NCI-H1694 treated with DMSO at 0.1 percent for 48 hours (cell line): ENCODE results near the gene WNT16.
"Not testable (repeated sequence)": the region's sequence is repeated elsewhere in the genome, so short reads cannot be mapped to it uniquely, and the experiment has no call there.

Experiments
- DNase-seq: peaks from one replicate; lab custom pipeline; 2025; lab: John Stamatoyannopoulos, UW

WNT16 gene

GRCh38 chr7:121328508-121329190, at the start of gene WNT16:
WNT16 (plus strand) TSS chr7:121329000; CDS start chr7:121329293, 293 bp downstream.
- no peak for DNase-seq

GRCh38 chr7:121279060-121279620, 49.7 kb upstream of the WNT16 start:
- no peak for DNase-seq

GRCh38 chr7:121279822-121280221, 49.0 kb upstream of the WNT16 start:
- DNase-seq: no peak

- DNase-seq: no peak
Observed at GRCh38 chr7:121280656-121281055, 48.1 kb upstream of the WNT16 start.

DNA sequence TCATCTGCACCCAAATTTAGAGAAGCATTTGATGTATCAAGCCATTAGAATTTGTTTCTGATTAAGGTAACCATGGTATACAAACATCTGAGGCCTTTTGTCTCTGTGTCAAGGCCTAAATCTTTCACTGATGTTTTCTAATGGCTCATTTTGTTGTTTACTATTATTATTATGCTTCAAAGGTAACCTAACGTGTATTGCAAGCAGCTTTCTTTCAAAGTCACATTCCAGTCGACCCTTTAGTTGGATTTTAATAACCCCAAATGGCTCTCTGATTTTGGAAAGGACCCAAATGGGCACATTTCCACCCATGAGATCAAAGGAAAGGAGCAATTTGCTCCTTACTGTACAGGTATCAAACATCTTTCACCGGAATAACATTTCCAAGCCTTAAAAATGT, 46.7 kb upstream of the WNT16 start:
- no peak for DNase-seq

- DNase-seq: no peak
Observed at GRCh38 chr7:121285066-121285667, 43.6 kb upstream of the WNT16 start.

GRCh38 chr7:121286186-121286585, 42.6 kb upstream of the WNT16 start:
- DNase-seq: no peak

DNA sequence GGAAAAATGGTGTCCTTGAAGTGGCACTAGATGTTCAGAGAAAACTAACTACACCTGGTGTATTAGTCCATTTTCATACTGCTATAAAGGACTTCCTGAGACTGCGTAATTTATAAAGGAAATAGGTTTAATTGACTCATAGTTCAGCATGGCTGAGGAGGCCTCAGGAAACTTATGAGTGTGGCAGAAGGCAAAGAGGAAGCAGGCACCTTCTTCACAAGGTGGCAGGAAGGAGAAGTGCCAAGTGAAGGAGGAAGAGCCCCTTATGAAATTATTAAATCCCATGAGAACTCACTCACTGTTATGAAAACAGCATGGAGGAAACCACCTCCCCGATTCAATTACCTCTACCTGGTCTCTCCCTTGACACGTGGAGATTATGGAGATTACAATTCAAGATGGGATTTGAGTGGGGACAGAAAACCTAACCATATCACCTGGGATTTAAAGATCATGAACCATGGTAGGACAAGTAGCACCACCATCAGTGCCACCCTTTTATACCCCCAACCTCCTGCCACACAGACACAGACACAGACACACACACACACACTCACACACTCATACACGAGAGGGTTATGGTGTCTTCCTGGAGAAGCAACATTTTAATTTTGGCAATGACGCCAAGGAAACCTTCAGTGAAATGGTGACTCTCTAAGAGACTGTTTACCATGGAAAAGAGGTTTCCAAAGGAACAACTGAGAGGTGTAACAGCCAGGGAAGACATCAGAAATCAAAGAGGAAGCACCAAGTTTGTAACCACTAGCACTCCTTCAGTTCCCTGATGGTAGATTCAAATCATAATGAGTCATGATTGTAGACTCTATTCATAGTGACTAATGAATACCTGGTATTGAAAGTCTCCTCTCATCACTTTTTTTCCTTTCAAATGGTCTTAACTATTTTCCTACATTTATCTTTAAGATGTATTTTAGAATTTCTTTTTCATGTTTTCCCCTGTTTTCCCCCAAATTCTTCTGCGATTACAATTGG, 41.8 kb upstream of the WNT16 start:
- DNase-seq: no peak

DNA sequence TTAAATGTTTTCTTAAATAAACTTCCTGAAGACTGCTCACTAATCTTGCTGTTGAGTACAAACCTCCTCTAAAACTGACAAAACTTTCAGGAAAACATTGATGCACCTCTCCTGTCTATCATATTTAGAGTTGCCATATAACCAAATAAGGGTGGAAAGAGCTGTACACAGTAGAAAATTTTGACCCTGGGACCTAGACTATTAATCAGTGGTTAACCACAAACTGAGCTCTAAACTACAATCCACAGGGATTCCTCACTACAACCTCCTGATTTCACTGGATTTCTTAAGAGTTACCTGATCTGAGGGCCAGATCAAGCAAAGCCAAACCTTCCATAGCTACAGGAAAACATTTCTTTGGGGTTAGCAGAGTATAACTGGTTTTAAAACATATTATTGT, 39.9 kb upstream of the WNT16 start:
- DNase-seq: no peak

GRCh38 chr7:121289930-121290329, 38.9 kb upstream of the WNT16 start:
- not testable (repeated sequence) for DNase-seq

DNA sequence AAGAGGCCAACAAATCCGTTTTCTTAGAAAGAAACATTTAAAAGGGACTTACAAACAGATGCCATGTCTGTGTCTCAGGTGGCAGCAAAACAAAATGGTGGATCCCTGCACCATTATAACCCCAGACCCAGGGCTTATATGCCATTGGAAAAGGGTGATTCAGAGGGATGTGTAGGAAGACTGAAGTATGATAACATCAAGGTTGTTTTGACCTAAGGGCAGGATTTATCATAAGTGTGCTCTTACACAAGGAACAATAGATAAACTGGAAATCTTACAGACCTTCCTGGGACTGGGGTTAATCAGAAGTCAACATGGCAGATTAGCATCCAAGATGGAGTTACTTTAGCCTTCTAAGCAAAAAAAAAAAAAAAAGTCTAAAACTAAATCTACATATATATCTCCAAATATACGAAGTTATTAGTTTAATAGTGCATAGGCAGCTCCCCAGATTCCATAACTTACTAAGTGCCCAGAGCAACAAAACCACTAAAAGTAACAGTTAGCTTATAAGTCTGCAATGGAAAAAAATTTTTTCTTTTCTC, 34.3 kb upstream of the WNT16 start:
- no peak for DNase-seq

- no peak for DNase-seq
Observed at GRCh38 chr7:121297843-121298242, 31.0 kb upstream of the WNT16 start.

DNA sequence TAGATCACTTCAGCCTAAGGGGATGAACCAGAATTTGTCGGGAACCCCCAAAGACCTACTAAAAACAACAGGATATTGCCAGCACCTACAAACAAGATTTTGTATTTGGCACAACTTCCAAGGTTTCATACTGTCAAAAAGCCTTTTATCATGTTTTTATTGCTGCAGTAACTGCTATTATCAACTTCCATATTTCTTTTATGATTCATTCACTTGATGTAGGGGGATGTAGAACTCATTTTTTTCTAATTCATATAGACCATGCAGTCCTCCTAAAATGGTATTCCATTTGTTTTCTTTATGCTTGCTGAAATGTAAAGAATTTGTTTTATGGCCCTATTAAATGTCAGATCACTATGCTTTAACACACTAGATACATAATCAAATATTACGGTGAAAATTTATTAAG, 30.0 kb upstream of the WNT16 start:
- DNase-seq: no peak

DNA sequence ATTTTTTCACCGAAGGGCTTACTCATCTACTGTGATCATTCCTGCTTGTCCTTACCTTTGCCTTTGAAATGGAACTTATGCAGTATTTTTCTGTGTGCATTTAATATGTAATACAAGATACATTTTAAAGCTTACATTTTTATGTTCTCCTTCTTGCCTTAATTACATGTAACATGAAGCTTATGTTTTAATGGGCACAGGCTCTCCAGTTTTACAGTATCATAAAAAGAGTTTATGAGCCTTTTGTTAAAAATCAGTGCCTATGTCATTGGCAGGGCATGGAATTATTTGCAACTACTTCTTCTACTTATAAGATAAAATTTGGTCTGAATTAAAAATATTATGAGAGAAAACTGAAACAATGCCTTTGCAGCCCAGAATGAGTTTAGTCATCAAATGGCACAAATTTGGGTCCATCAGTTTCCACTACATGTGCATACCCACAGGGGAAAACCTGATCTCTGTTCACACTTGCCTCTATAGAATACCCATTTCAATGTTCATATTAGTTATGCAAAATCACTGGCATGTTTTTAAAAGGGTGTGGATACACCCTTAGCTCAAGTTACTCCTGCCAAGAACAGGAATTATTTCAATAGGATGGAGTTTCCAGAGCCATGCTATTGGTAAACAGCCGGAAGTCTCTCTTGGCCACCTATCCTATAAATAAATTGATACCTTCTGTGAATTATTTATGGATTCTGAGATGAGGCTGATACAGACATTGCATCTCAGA, 27.9 kb upstream of the WNT16 start:
- DNase-seq: no peak

GRCh38 chr7:121301446-121302213, 27.2 kb upstream of the WNT16 start:
- DNase-seq: no peak

GRCh38 chr7:121302214-121302745, 26.5 kb upstream of the WNT16 start:
- DNase-seq: no peak

- no peak for DNase-seq
Observed at GRCh38 chr7:121303422-121304101, 25.2 kb upstream of the WNT16 start.

DNA sequence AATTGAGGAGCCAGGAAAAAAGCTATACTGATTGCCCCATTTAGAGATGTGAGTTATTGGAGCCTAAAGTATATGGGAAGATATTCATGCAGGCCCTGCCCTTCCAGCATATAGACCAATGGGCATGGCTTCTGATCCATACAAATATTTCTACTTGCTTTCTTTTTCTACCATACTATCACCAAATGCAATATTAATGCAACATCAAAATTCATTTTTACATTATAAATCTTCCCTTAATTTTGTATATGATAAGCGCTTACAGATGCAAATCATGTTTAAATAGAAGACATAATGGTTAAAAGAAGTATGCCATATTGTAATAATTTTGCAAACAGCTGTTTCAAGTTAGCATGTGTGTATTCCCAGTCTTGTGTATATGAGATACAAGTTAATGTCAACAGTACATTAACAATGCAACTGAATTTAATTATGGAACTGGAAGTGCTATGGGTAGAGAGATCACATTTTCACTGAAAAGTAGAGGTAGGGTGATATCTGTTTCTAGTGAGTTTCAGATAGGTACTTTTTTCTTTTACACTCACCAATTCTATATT, 24.6 kb upstream of the WNT16 start:
- DNase-seq: no peak

DNA sequence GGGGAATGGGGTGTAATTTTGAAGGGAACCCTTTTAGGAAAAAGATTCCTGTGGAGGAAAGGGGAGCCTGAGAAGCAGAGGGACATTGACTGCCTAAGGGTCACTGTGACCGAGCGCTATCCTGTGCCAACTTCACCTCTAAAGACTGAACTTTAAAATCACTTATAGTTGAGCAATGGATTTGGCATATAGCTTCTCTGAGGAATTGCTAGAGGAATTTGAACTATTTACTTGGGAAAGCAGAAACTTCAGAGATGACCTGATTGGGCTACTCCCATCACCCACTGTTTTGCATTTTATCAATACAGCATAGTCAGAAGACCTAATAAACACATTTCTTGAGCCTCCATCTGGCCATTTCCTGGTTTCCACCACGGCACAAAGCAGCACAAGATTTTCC, 23.7 kb upstream of the WNT16 start:
- DNase-seq: no peak
